Pulmonary artery endothelial cell (primary cell): ENCODE results near the gene DLX1. TPM values are rescaled to one million over a fixed set of nuclear protein-coding genes. Genes with fewer than 3 reads are reported as not detected.
A peak's percentile ranks its signal among the peaks of the same experiment; 100 is the strongest.
"Not testable (repeated sequence)": the region's sequence is repeated elsewhere in the genome, so short reads cannot be mapped to it uniquely, and the experiment has no call there.

Experiments used
- DNase-seq: peaks from one replicate; pipeline ENCODE4 v3.0.0-alpha.2; 2011; ENCODE audit warnings: low read depth, low spot score
- total RNA-seq: library from RNA; depleted of rRNA; stranded (reverse); fragments of >200 nt; gene quantifications from 2 replicates; pipeline ENCODE4 v1.2.3, GENCODE V29; 2014

The DLX1 gene
- total RNA-seq, 1 donor from 2014 or later: 0.07 TPM

DNA sequence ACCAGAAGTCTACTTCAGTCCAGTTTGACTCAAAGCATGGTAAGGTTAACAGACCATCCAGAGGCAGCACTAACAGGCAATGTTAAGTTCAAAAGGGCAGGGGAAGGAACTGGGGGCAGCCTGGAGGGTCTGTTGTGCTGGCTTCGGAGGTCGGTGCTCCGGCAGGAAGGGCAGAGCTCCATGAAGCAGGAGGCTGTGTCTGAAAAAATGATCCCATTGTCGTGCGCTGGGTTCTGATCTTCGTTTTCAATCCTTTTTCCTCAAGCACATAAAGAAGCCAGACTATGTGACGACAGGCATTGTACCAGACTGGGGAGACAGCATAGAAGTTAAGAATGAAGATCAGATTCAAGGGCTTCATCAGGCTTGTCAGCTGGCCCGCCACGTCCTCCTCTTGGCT, 21.9 kb upstream of the DLX1 start:
- no peak for DNase-seq

DNA sequence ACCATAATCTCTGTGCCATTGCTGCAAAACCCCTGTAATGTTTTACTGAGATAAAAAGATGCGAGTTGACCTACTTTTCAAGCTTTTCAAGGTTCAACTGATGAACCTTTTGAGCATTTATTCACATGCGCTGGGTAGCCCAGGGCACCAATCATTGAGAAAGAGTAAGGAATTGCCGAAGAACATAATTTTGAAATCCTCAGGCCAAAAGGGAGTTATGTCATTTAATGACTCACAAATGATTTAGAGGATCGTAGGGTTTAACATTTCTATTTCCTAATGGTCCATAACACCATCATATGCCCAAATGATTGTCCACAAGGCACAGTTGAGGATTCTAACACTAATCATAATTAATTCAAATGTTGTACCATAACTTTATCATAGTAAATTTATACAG, 20.2 kb upstream of the DLX1 start:
- DNase-seq: no peak

DNA sequence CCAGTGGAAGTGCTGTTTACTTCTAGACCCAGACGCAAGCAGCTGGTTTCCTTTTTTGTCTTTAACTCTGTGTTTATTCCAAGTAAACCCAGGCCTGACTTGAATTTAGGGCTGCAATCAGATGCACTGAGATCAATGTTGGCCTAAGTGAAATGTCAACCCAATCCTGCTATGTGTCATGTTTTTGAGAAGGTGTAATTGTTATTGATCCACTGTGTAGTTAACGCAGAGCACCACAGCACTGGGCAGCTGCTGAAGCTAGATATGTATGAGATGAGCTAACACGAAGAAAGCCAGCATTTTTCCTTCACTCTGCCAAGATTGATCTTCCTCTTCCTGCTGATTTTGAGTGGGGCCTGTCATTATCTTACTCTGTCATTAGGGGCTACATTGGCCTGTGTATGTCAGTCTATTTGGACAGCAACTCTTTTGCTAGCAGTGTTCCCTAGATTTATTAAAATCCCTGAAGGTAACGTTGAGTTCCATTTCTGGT, 18.9 kb upstream of the DLX1 start:
- DNase-seq: no peak

DNA sequence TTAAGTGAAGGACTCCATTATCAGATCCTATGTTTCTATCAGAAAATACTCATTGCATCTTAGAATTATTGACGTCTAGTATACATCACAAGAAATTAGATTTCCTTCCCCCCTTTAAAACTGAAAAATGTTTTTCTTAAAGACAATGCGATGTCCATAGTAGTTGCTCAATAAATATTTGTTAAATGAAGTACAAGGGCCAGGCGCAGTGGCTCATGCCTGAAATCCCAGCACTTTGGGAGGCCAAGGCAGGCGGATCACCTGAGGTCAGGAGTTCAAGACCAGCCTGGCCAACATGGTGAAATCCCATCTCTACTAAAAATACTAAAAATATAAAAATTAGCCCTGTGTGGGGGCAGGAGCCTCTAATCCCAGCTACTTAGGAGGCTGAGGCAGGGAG, 17.4 kb upstream of the DLX1 start:
- DNase-seq: not testable (repeated sequence)

DNA sequence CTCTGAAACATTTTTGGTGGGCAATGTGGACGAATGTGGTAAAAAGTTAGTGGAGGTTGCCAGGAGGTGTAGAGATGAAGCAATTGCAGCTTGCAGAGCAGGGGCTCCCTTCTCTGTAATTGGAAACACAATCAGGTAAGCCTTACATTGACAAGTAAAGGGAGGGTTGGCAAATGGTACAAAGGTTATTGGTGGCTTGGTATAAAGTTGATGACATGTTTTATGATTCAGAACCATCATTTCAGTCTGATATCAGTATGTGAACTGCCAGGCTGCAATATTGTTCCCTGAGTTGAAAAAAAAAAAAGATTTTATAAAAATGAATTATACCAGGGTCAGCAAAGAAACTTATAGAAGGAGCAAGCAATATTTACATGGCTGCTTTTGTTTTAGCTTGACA, 14.4 kb upstream of the DLX1 start:
- no peak for DNase-seq

DNA sequence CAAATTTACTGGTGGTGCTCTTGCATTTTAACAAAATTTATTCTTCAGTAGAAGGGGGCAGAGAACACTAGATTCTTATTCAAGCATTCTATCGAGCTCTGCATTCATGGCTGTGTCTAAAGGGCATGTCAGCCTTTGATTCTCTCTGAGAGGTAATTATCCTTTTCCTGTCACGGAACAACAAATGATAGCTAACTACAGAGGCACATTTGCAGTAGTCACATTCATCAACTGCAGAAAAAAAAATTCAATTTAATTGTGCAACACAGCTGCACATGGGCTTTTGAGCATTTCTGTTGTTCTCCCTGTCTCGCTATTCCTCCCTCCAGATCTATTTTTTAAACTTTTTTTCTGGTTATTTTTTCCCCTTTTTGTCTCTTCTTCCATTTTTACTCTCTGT, 13.0 kb upstream of the DLX1 start:
- DNase-seq: no peak

DNA sequence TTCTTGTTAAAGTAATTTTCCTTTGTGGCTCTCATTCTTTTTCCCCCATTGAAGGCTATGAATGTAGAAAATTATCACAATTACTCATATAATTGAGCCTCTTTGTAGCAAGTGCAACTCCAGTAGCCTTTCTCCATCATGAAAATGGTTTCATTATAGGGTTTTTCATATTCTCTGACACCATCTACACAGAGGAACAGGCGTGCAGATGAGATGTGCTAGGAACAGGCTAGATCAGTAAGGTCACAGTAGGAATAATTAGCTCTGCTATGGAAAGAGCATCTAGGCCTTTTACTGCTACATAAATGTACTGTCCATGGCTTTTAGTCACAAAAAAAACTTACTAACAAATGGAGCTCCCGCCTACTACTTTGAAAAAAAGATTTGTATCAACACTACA, 12.6 kb upstream of the DLX1 start:
- DNase-seq: no peak

DNA sequence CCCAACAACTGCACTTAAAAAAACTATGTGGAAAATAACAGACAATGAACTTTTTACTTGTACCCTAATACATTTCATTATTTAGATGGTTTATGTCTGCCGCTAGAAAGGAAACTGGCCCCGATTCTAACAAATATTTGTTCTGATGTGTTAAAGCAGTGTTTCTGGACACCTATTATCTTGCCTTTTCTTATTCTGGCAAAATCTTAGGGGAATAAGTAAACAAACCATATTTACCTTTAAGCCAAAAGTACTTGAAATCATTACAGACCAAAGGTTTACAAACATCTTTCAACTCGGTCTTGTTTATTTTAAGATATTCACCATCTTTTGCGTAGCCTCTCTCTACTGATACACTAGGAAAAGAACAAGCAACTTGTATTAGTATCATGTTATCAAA, 11.8 kb upstream of the DLX1 start:
- no peak for DNase-seq

DNA sequence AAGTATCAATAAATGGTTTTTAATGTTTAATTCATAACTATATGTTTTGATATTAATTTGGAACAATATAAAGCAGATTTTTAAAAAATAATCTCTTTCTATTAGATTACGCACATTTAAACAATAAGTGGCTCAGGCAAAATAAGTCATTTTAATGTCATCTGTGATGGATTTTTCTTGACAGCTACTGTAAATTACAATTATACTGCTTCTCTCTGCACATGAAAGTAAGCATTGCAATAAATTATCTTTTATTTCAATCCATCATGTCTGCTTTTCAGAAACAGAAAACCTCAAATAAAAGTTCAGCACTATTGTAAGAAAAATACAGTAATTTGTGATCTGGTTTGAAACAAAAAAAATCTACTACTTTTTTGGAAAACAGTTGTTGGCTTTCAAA, 11.1 kb upstream of the DLX1 start:
- DNase-seq: no peak

DNA sequence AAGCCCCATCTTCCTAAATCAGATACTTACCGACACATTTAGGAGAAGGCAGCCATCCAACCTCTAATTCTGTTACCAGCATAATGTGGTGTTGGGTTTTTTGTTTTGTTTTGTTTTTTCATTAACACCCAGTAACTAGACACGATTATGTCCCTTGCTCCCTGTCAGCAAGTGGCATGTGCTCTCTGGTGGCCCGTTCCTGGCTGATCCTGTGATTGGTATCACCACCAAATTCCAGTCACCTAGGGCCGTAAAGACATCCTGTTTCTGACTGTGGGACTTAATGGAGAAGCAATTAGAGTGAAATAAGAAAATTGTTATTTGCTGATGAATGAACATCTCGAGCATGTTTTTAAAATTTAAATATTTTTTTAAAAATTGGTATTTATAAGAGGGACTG, 5.9 kb upstream of the DLX1 start:
- DNase-seq: no peak

DNA sequence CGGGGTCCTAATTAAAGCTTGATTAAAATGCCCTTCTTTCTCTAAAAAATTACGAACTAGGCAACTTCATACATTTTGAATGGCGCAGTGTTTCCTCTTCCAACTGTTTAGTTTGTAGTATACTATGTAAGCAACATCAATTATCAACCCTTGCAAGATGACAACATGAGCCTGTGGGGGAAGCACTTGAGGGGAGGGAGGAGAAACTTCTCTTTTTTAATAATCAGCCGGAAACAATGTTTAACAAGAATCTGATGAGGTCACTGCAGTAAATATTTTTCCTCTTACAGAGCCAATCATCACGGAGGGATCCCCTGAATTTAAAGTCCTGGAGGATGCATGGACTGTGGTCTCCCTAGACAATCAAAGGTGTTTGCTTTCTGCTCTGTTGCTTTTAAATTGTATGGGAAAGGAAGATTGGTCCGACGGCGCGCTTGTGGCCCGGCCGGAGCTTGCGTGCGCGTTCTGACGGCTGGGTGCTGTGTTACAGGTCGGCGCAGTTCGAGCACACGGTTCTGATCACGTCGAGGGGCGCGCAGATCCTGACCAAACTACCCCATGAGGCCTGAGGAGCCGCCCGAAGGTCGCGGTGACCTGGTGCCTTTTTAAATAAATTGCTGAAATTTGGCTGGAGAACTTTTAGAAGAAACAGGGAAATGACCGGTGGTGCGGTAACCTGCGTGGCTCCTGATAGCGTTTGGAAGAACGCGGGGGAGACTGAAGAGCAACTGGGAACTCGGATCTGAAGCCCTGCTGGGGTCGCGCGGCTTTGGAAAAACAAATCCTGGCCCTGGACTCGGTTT, 5.3 kb upstream of the DLX1 start:
- no peak for DNase-seq

DNA sequence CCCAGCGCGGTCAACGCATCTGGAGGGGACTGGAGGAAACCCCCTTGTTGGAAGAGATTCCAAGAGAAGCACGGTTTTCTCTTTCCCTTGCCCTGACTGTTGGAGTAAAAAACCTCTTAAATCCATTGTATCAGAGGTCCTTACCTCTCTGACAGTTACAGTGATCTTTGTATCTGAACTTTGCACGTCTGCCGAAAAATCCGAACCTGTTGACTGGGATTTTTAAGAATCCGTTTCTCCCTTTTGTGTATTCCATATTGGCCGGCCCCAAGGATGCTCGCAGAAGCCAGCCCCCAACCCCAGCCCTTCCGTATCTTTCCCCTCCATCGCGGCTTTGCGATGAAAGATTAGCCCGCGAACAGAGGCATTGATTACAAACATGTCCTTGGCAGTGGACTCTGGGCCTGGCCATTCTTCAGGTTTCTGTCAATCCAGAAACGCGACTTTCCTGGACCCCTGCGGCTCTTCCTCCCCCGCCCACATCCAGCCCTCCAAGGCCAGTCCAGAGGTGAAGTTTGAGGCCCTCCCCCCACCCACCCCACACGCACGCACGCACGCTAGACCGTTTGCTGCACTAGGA, 4.6 kb upstream of the DLX1 start:
- no peak for DNase-seq

DNA sequence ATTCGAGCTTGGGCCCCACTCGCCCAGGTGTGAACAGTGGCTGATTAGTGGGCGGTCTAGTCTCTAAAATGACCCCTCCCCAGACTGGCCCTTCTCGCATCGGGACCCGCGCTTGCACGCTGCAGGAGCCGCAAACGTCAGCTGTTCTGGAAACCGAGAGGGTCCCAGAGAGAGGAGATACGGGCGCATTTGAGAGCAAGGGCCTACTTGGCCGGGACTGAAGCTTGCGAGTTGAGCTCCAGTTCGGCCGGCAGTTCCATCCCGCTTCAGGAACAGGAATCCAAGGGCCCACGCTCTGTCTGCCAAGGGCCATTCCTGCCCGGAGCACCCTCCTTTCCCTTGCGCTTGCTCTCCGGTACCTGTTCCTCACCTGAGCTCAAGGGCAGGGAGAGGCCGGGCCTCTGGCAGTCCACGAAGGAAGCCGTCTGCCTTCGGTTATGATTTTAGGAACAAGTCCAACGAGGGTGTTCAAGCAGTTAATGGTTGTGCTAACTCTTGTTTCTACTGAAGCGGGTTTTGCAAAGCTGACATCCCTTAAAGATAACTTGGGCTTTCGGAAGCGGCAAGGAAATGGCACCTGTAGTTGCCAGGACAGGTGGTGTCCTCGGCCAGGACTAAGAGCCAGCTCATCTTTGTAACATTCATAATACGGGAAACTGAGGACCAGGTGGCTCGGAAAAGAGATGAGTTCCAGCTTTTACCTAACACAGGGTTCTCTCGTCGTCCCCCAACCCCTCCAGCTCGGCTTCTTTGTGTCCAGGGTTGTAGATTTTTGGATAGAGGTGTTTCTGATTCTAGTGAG, 3.9 kb upstream of the DLX1 start:
- no peak for DNase-seq

DNA sequence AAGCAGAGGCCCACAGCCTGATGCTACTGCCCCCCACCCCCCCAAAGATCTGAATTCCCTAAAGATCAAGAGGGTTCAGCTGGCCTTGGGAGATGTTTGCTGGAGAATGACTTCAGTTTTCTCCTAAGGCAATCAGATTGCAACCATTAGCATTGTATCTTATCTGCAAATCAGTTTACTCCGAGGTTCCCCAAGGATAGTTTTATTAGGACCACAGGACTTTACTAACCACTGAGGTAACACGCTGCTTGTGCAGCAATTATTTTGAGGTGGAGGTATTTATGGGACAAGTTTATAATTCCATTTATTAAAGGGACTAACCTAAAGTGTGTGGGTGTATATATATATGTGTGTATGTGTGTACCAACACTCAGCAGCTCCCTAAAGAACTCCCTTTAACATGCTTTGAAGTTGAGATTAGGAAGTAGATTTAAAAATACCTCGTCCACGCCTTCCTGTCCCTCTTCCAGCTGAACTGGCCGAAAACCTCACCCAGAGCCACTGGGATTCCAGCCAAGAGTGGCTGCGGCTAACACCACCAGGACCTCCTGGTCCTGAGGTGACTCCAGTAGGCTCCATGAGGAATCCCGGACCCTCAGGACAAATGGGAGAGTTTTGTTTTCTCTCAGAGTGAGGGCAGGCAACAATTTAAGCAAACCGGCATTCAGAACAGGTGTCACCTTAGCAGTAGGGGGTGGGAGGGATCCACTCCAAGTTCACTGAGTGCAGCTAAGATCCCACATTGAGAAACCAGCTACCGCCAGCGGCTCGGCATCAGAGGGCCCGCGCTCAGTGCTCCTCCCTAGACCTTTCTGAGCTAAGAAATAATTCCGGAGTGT, 3.0 kb upstream of the DLX1 start:
- no peak for DNase-seq

DNA sequence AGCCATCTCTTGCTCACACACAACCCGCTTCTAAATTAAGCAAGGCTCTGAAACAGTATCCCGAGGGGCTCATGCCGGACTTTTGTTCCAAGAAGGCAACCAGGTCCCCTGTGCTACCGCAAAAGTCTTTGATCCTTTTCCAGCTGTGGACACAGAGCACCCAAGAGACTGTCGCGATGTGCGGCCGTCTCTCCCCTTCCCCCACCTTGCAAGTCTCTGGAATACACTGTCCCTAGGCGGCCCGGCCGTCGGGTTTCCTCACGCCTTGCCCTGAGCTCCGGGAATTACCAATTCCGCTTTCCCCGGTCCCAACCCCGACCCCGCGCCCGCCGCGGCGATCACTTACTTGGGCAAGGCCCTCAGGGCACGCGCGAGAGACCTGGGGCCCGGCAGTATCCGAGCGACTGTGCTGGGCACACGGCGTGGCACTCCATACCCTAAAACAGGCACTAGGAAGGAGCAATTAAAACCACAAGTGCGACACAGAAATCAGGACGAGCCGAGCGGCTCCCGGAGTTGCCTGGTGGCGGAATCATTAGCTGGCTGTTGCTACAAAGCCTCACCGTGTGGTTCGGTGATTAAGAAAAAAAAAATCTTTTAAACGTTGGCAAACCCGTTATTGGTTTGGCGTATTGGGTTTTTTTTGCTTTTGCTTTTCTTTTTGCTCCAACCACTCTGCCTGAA, 2.2 kb upstream of the DLX1 start:
- no peak for DNase-seq

DNA sequence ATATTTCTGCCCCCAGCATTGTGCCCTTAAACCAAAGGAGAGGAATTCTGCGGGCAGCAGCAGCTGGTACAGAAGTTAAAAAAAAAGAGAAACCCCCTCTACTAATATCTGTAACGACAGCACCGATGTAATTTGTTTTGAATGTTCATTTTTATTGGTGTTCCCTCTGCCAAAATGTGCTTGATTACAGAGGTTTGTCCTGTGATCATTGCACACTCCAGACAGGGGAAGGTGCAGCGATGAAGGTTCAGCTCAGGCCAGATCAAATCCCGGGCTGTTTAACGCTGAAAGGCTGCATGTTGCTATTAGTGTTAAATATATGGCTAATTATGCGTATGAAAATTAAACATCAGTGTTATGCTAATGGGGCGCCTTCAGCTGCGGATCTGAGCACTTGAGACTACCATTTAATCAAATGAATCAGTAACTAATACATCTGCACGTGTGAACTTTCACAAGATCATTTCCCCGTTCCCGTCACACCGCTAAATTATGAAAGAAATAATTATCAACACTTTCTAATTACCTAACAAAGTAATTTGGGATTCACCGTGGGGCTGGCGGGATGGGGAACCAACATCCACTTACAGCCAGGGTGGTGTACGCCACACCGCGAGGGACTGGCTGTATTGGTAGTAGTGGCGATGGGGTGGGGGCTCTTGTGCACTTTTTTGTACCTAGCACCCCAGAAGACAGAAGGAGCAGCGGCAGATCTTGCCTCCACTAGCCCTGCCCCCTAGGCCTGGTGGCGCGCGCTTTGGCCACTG, 1.5 kb upstream of the DLX1 start:
- no peak for DNase-seq

DNA sequence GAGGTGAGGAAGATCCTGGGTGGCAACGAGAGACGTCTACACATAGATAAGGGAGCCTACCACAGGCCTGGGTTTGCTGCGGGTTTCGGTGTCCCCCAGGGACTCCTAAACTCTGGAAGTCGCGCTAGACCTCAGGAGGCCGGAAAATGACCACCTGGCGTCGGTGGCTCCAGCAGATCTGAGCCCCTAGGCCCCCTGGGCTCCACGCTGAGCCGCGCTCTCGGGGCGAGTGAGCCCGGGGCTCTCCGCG, 987 bp upstream of the DLX1 start:
- no peak for DNase-seq

DNA sequence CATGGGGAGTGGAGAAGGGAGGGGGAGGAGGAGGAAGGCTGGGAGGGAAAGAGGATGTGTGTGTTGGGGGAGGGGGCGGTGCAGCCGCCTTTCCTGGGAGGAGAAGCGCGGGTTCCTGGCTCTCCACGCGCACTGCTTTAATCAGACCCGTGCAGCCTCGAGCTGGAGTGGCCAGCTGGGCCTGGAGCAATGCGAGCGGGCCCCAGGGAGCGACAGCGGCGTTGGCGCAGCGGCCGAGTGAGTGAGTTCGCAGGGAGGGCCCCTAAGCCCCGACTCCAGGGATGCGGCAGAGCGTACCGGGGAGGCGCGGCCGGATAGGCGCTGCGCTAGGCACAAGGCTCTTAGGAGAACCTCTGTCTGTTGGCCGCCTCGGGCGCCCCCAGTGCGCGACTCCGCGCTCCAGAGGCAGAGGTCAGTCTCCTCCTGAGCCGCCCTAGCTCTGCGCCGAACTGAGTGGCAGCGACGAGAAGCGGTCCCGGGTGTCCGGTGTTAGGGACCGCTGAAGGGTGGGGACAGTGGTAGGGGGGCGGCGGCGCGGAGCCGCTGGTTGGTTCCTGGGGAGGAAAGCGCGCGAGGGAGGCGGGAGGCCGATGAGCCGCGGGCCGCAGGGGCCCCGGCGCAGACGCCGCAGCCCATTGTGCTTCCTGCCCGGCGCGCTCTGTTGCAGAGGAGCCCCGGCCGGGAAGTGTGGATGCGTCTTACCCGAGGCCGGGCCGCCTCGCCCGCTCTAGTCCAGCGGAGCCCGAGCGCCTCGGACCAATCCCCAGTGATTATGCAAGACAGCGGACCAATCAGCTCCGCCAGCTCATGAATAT, 455 bp upstream of the DLX1 start:
- peak; percentile 64 for DNase-seq
